Uterus (tissue), 2 donors: Measurements from ENCODE around the gene CSNK2A1.

Experiments used
- POLR2A ChIP-seq, 2 donors: fragments of 450-650 bp; IDR thresholded peaks; one replicate each; pipeline ENCODE4 v1.6.1; 2016; ENCODE audit warnings: antibody characterized with exemption in 2 of 2, mild to moderate bottlenecking in 1 of 2, moderate library complexity in 1 of 2
- TF ChIP-seq, protein P1 (sequence below), 4 experiments: fragments of 200-600 bp in 2 of 4; fragments of 450-650 bp in 2 of 4; sonication (generic) in 2 of 4; IDR thresholded peaks; one replicate each; pipeline ENCODE4 v1.5.1; 2016 to 2019; ENCODE audit warnings: antibody characterized with exemption in 4 of 4, mild to moderate bottlenecking in 2 of 4, moderate library complexity in 1 of 4

GRCh38 chr20:588932-589672 lies 45.5 kb upstream of the CSNK2A1 start:
- TF ChIP-seq, protein P1, sequence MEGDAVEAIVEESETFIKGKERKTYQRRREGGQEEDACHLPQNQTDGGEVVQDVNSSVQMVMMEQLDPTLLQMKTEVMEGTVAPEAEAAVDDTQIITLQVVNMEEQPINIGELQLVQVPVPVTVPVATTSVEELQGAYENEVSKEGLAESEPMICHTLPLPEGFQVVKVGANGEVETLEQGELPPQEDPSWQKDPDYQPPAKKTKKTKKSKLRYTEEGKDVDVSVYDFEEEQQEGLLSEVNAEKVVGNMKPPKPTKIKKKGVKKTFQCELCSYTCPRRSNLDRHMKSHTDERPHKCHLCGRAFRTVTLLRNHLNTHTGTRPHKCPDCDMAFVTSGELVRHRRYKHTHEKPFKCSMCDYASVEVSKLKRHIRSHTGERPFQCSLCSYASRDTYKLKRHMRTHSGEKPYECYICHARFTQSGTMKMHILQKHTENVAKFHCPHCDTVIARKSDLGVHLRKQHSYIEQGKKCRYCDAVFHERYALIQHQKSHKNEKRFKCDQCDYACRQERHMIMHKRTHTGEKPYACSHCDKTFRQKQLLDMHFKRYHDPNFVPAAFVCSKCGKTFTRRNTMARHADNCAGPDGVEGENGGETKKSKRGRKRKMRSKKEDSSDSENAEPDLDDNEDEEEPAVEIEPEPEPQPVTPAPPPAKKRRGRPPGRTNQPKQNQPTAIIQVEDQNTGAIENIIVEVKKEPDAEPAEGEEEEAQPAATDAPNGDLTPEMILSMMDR (IDR thresholded peaks at IDR 0.05) = no peak
- TF ChIP-seq POLR2A (IDR thresholded peaks at IDR 0.05) = no peak
